HepG2 (cell line): Measurements from ENCODE around the gene PLEKHN1. TPM values are rescaled to one million over a fixed set of nuclear protein-coding genes. Genes with fewer than 3 reads are reported as not detected.
A peak's percentile ranks its signal among the peaks of the same experiment; 100 is the strongest.

Experiments
- ARID2 ChIP-seq: sonication (generic); formaldehyde crosslinking; IDR thresholded peaks from 2 replicates; pipeline ENCODE4 v1.8.1; 2022; ENCODE audit warnings: mild to moderate bottlenecking, missing genetic modification reagents, borderline replicate concordance
- ARNTL ChIP-seq: sonication (generic); formaldehyde crosslinking; IDR thresholded peaks from 2 replicates; pipeline ENCODE4 v1.4.0; 2020; ENCODE audit warnings: mild to moderate bottlenecking, missing genetic modification reagents
- CCAR2 ChIP-seq: fragments of 200-400 bp; formaldehyde crosslinking; optimal IDR thresholded peaks from 2 replicates; pipeline ENCODE3; 2018; ENCODE audit warnings: low read depth, mild to moderate bottlenecking, low read length, moderate library complexity
- CREB1 ChIP-seq, 2 experiments: fragments of 450-650 bp in 1 of 2; IDR thresholded peaks; 2 replicates each; pipeline ENCODE4 v1.6.1; 2016 to 2017; ENCODE audit warnings: control low read depth in 1 of 2, mild to moderate bottlenecking in 1 of 2, missing compliant biosample characterization in 1 of 2, missing genetic modification characterization in 1 of 2
- DNMT3B ChIP-seq: conservative IDR thresholded peaks from 2 replicates; pipeline ENCODE4 v1.6.1; 2016; ENCODE audit warnings: missing biosample characterization, control low read depth
- DPF2 ChIP-seq: sonication (generic); formaldehyde crosslinking; IDR thresholded peaks from 2 replicates; pipeline ENCODE4 v1.4.0; 2020; ENCODE audit warnings: mild to moderate bottlenecking, low read depth, missing genetic modification reagents, borderline replicate concordance
- HNF4G ChIP-seq, 2 experiments: sonication (generic) in 1 of 2; formaldehyde crosslinking in 1 of 2; IDR thresholded peaks; 2 replicates each; pipeline versions ENCODE4 v1.4.0 to v1.6.1; 2011 to 2020; ENCODE audit warnings: borderline replicate concordance in 2 of 2, low read depth in 2 of 2, mild to moderate bottlenecking in 2 of 2, low read length in 1 of 2, missing genetic modification reagents in 1 of 2, moderate library complexity in 1 of 2
- MEF2D ChIP-seq: sonication (generic); formaldehyde crosslinking; IDR thresholded peaks from 2 replicates; pipeline ENCODE4 v1.5.1; 2020; ENCODE audit warnings: mild to moderate bottlenecking, missing genetic modification reagents
- MIXL1 ChIP-seq: IDR thresholded peaks from 2 replicates; pipeline ENCODE4 v1.6.1; 2016
- NR2F2 ChIP-seq: IDR thresholded peaks from 2 replicates; pipeline ENCODE4 v1.6.1; 2012; ENCODE audit warnings: low read depth, inconsistent platforms, borderline replicate concordance
- STAT5B ChIP-seq: sonication (generic); formaldehyde crosslinking; IDR thresholded peaks from 2 replicates; pipeline ENCODE4 v1.4.0; 2020; ENCODE audit warnings: missing genetic modification reagents
- TEAD3 ChIP-seq: optimal IDR thresholded peaks from 2 replicates; pipeline ENCODE3; 2016; ENCODE audit warnings: borderline replicate concordance
- YEATS4 ChIP-seq: sonication (generic); formaldehyde crosslinking; IDR thresholded peaks from 2 replicates; pipeline ENCODE4 v1.4.0; 2020; ENCODE audit warnings: missing genetic modification reagents, borderline replicate concordance
- ZNF224 ChIP-seq: sonication (generic); formaldehyde crosslinking; IDR thresholded peaks from 2 replicates; pipeline ENCODE4 v1.5.0; 2020; ENCODE audit warnings: mild to moderate bottlenecking, missing genetic modification reagents
- ZNF256 ChIP-seq: sonication (generic); formaldehyde crosslinking; conservative IDR thresholded peaks from 2 replicates; pipeline ENCODE4 v1.4.0; 2020; ENCODE audit warnings: missing genetic modification reagents
- ZNF274 ChIP-seq: sonication (generic); formaldehyde crosslinking; IDR thresholded peaks from 2 replicates; pipeline ENCODE4 v1.5.1; 2020; ENCODE audit warnings: mild to moderate bottlenecking, missing genetic modification reagents
- ZNF296 ChIP-seq: sonication (generic); formaldehyde crosslinking; conservative IDR thresholded peaks from 2 replicates; pipeline ENCODE4 v1.5.0; 2020; ENCODE audit warnings: mild to moderate bottlenecking, missing genetic modification reagents
- ZNF331 ChIP-seq: sonication (generic); formaldehyde crosslinking; IDR thresholded peaks from 2 replicates; pipeline ENCODE4 v1.4.0; 2020; ENCODE audit warnings: missing genetic modification reagents
- ZNF567 ChIP-seq: sonication (generic); formaldehyde crosslinking; IDR thresholded peaks from 2 replicates; pipeline ENCODE4 v1.8.1; 2023; ENCODE audit warnings: mild to moderate bottlenecking, missing genetic modification reagents, borderline replicate concordance
- ZNF709 ChIP-seq: sonication (generic); formaldehyde crosslinking; IDR thresholded peaks from 2 replicates; pipeline ENCODE4 v1.5.0; 2020; ENCODE audit warnings: mild to moderate bottlenecking, missing genetic modification reagents
- ZNF781 ChIP-seq: sonication (generic); formaldehyde crosslinking; IDR thresholded peaks from 2 replicates; pipeline ENCODE4 v1.5.1; 2020; ENCODE audit warnings: borderline replicate concordance, mild to moderate bottlenecking, missing genetic modification reagents; ENCODE audit errors: not compliant biosample characterization
- ZSCAN21 ChIP-seq: sonication (generic); formaldehyde crosslinking; IDR thresholded peaks from 2 replicates; pipeline ENCODE4 v1.8.0; 2022; ENCODE audit warnings: mild to moderate bottlenecking, missing genetic modification reagents, moderate library complexity, borderline replicate concordance
- polyA plus RNA-seq, 8 experiments: library from polyadenylated mRNA; depleted of rRNA in 3 of 8; stranded (reverse) in 7 of 8; unstranded in 1 of 8; fragments of >200 nt; fragmentation: Illumina TruSeq in 4 of 8; extraction: Trizol in 4 of 8; gene quantifications; 2 replicates each; pipeline versions ENCODE4 v1.2.1 to v1.2.3, GENCODE V29; 2011 to 2016; ENCODE audit warnings: low read depth in 4 of 8, missing spikeins in 1 of 8, mixed read lengths in 1 of 8; ENCODE audit not compliant: insufficient read depth in 1 of 8
- total RNA-seq, 5 experiments: library from RNA; depleted of rRNA; stranded (reverse); fragments of >200 nt; fragmentation: Illumina TruSeq; extraction: Trizol; gene quantifications; 2 replicates each; pipeline ENCODE4 v1.2.3, GENCODE V29; 2016; ENCODE audit warnings: low read depth in 1 of 5
- TF ChIP-seq, protein P1 (sequence below): IDR thresholded peaks from 2 replicates; pipeline ENCODE4 v1.6.1; 2016; ENCODE audit warnings: low read depth, control low read depth
- TF ChIP-seq, protein P2 (sequence below): sonication (generic); formaldehyde crosslinking; IDR thresholded peaks from 2 replicates; pipeline ENCODE4 v1.5.0; 2020; ENCODE audit warnings: missing genetic modification reagents
- TF ChIP-seq, protein P3 (sequence below): sonication (generic); formaldehyde crosslinking; IDR thresholded peaks from 2 replicates; pipeline ENCODE4 v1.4.0; 2020; ENCODE audit warnings: mild to moderate bottlenecking, missing genetic modification reagents, borderline replicate concordance

PLEKHN1 gene
- total and polyA plus RNA-seq, 2 of the 13 experiments (the other 11 are each of a cell fraction or from before 2014, with no cell fraction given): 0.42 to 0.58 TPM

DNA sequence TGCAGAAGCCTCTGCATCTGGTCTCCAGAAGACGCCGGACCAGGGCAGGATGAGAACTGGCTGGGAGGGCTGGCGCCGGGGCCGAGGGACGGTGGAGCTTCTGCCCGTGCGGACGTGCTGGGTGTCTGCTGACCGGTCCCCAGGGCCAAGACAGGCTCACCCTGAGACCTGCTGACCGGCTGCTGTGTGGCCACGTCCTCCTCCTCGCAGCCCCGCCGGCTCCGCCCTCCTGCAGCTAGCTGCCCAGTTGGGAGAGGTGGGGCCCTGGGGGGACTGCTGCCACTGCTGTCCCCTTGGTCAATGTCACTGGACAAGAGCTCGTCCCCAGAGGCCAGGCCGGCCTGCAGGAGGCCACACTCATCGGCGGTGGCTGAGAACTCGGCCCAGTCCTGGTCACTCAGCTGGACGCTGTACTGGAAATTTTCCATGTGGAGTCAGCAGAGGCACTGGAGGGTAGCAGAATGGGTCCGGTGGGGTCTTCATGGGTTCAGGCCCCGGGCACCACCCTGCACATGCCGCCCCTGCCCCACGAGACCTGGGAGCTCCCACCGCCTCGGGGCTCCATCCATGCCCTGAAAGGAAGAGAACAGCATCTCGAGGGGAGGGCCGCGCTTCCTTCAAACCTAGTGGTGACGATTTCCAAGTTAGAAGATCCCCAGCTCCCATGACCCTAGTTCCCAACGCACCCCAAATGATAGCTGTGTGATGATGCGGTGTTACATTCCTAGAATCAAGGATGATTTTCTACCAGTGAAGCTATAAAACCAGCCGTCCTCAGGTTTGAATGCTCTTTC, 14.5 kb downstream of the PLEKHN1 start (continued):
- TF ChIP-seq ZNF331 (CRISPR knock-in tag): no peak
- TF ChIP-seq, protein P1, sequence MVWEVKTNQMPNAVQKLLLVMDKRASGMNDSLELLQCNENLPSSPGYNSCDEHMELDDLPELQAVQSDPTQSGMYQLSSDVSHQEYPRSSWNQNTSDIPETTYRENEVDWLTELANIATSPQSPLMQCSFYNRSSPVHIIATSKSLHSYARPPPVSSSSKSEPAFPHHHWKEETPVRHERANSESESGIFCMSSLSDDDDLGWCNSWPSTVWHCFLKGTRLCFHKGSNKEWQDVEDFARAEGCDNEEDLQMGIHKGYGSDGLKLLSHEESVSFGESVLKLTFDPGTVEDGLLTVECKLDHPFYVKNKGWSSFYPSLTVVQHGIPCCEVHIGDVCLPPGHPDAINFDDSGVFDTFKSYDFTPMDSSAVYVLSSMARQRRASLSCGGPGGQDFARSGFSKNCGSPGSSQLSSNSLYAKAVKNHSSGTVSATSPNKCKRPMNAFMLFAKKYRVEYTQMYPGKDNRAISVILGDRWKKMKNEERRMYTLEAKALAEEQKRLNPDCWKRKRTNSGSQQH: no peak
- no peak for TF ChIP-seq CCAR2
- peak; percentile 67; the same call in 1 of the 2 replicates for TF ChIP-seq ZNF709 (CRISPR knock-in tag)
- TF ChIP-seq MEF2D: 0 out of 2 replicates have a peak, but pooled peaks have one; percentile 50
- TF ChIP-seq ZNF567 (CRISPR knock-in tag): no peak
- no peak for TF ChIP-seq ZNF224
- TF ChIP-seq ARID2: no peak
- no peak for TF ChIP-seq ZNF781
- TF ChIP-seq, protein P2, sequence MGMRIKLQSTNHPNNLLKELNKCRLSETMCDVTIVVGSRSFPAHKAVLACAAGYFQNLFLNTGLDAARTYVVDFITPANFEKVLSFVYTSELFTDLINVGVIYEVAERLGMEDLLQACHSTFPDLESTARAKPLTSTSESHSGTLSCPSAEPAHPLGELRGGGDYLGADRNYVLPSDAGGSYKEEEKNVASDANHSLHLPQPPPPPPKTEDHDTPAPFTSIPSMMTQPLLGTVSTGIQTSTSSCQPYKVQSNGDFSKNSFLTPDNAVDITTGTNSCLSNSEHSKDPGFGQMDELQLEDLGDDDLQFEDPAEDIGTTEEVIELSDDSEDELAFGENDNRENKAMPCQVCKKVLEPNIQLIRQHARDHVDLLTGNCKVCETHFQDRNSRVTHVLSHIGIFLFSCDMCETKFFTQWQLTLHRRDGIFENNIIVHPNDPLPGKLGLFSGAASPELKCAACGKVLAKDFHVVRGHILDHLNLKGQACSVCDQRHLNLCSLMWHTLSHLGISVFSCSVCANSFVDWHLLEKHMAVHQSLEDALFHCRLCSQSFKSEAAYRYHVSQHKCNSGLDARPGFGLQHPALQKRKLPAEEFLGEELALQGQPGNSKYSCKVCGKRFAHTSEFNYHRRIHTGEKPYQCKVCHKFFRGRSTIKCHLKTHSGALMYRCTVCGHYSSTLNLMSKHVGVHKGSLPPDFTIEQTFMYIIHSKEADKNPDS (CRISPR knock-in tag): no peak
- TF ChIP-seq ARNTL: 0 out of 2 replicates have a peak, but pooled peaks have one; percentile 30
- TF ChIP-seq YEATS4 (CRISPR knock-in tag): peak; percentile 20; the same call in 1 of the 2 replicates
- TF ChIP-seq, protein P3, sequence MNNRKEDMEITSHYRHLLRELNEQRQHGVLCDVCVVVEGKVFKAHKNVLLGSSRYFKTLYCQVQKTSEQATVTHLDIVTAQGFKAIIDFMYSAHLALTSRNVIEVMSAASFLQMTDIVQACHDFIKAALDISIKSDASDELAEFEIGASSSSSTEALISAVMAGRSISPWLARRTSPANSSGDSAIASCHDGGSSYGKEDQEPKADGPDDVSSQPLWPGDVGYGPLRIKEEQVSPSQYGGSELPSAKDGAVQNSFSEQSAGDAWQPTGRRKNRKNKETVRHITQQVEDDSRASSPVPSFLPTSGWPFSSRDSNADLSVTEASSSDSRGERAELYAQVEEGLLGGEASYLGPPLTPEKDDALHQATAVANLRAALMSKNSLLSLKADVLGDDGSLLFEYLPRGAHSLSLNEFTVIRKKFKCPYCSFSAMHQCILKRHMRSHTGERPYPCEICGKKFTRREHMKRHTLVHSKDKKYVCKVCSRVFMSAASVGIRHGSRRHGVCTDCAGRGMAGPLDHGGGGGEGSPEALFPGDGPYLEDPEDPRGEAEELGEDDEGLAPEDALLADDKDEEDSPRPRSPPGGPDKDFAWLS (CRISPR knock-in tag): no peak
- TF ChIP-seq ZNF274 (CRISPR knock-in tag): no peak
- TF ChIP-seq MIXL1 (CRISPR knock-in tag): no peak
- TF ChIP-seq TEAD3: no peak
- TF ChIP-seq ZSCAN21 (CRISPR knock-in tag): no peak
- no peak for TF ChIP-seq DPF2 (CRISPR knock-in tag)
- no peak for TF ChIP-seq STAT5B (CRISPR knock-in tag)
- no peak for TF ChIP-seq CREB1 (IDR thresholded peaks at IDR 0.05)
- TF ChIP-seq CREB1 (CRISPR knock-in tag; IDR thresholded peaks at IDR 0.05): no peak
- TF ChIP-seq DNMT3B (CRISPR knock-in tag): no peak
- no peak for TF ChIP-seq ZNF256 (CRISPR knock-in tag)
- TF ChIP-seq HNF4G (IDR thresholded peaks at IDR 0.05; ENCODE audit: borderline replicate concordance, low read depth, low read length): no peak
- no peak; the same call in 1 of the 2 replicates for TF ChIP-seq HNF4G (CRISPR knock-in tag; IDR thresholded peaks at IDR 0.05; ENCODE audit: borderline replicate concordance, low read depth)
- TF ChIP-seq ZNF296 (CRISPR knock-in tag): peak; percentile 93
- TF ChIP-seq NR2F2: no peak
